Measurements from ENCODE around the gene RRP12.
"Not testable (repeated sequence)": the region's sequence is repeated elsewhere in the genome, so short reads cannot be mapped to it uniquely, and the experiment has no call there.

The RRP12 gene

DNA sequence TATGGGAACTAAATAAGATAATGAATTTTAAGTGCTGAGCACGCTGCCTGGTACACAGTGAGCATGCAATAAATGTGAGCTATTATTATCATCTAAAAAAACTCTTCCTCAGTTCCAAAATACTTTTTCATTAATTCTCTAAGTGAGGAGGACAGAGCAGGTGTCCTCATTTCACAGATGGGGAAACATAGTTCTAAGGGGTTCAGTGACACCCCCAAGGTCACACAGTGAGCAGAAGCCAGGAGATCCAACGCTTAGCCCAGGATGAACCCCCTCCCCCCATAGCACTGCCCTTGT lies 6.8 kb upstream of the RRP12 start:
- no peak for DNase-seq

DNA sequence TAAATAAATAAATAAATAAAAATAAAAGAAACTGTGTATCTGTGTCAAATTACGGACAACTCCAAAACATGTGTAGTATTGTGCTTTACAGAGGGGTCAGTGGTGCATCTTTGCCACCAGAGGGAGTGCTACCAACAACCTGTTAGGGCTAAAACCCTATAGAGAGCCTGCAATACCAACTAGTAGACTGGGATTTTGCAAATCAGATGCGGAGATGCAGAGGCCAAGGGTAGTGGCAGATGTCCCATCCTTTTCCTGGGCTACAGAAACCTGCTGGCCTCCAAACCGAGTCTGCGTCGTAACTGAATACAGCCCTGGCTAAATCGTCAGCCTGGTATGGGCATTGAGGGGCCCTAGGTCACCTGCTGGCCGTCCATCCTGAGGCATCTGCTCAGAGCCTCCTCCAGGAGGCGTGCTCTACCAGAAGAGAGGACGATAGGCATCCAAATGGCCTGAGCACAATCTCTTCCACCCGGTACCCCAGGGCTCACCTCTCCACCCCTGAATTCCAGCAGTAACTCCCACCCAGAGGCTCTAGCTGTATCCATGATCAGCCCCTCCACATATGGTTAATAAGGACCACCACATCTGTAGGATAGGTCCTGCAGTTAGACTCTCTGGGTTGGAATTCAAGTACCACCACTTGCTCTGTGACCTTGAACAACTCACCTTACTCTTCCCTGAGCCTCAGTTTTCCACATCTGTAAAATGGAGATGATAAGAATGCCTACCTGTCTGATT lies 6.2 kb upstream of the RRP12 start:
- DNase-seq: peak; percentile 68

DNA sequence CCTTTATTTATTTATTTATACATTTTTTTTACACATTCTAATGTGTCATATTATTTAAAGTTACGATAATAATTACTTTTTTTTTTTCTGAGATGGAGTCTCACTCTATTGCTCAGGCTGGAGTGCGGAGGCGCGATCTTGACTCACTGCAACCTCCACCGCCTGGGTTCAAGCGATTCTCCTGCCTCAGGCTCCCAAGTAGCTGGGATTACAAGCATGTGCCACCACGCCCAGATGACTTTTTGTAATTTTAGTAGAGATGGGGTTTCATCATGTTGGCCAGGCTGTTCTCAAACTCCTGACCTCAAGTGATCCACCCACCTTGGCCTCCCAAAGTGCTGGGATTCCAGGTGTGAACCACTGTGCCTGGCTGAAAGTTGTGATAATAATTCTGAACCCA lies 5.3 kb upstream of the RRP12 start:
- not testable (repeated sequence) for DNase-seq

DNA sequence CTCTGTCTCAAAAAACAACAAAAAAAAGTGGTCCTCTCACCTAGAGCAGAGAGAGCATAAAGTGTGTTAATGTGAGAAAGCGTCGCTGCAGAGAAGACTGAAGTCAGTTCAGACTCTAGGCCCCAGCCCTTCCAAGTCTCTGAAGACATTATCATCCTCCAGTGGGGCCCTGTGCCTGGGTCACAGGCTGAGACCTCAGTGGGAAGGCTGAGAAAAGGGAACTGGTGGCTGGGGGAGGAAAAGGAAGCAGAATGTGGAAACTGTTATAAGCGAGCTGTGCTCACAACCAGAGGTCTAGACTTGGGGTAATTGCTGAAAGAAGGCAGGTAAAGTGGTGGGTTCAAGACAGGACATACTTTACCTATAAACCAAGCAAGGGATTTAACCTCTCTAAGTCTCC lies 4.9 kb upstream of the RRP12 start:
- DNase-seq: no peak

DNA sequence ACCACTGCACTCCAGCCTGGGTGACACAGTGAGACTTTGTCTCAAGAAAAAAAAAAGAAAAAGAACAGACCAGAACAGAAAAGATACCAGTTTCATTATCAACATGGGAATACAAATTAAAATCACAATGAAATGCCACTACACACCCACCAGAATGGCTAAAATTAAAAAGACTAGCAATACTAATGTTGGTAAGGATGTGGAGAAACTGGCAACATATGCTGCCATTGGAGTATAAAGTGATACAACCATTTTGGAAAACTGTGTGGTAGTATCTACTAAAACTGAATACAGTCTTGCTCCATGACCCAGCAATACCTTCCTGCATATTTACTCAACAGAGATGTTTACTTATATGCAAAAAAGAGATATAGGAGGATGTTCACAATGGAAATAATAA lies 2.9 kb upstream of the RRP12 start:
- no peak for DNase-seq

DNA sequence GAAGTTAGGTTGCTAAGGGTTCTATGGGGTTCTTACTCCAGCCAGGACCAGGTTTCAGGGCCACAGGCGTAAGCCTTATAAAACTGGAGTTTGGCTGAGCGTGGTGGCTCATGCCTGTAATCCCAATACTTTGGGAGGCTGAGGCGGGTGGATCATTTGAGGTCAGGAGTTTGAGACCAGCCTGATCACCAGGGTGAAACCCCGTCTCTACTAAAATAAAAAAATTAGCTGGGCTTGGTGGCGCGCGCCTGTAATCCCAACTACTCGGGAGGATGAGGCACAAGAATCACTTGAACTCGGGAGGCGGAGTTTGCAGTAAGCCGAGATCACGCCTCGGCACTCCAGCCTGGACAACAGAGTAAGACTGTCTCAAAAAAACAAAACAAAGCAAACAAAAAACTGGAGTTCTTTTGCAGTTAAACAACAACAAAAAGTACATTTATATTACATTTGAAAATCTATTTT lies 347 bp upstream of the RRP12 start:
- DNase-seq: no peak

DNA sequence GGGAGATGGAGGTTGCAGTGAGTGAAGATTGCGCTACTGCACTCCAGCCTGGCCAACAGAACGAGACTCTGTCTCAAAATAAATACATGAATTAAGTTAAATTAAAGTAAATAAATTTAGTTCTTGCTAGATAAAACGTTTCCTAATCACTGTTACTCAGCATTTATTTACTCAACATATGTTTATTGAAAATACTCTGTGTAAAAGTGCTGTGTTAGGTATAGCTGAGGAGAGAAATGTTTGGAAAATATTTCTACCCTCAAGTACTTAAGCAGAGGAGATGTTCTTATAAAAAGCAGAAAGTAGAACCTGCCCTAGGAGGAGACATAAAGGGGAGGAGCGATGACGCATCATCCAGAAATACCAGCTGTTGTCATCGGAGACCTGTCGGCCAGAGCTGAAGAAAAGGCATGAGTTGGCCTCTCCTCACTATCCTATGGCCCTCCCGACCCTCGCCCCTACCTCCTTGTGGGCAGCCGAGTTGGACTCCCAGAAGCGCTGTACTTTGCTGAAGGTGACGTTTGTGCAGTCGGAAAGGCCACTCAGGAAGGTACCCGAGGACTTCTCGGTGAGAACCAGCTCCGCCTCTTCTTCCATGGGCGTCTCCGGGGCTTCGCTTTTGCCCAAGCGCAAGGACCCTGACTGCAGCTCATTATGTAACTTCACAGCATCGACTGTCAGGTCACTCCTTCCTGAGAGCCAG lies 1.1 kb downstream of the RRP12 start:
- peak; percentile 43 for DNase-seq

DNA sequence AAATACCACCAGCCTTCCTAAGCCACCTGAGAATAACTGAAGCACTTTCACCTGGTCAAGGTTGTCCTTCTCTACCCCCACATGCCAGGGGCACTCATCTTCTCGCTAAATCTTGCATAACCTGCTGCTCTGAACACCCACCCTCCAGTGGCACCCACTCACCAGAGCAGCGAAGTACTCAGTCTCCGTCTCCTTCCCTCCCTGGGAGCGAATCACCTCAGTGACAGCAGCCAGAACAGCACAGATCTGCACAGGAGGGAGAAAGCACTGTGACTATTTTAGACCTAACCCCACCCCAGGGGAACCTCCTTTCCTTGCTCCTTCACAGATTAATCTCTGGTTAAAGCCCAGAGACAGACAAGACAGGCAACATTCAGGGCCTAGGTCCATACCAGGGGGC lies 5.1 kb downstream of the RRP12 start:
- DNase-seq: no peak

DNA sequence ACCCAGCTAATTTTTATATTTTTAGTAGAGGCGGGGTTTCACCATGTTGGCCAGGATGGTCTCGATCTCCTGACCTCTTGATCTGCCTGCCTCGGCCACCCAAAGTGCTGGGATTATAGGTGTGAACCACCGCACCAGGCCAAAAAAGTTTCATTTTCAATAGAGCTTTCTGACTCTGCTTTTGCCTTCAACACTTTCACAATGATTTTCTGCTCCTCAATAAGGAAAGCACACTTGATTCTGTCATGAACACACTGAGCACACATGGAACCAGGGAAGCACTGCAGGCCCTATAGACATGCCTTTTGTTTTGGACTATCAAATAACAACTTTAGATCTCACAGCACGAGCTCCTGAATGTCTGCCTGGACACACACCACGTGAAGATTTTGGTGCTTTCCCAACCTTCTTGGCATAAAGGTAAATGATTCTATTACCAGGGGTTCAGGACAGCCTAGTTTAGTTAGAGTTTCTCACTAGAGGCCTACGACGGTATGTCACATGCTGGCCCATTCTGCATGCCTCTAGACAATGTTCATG lies 8.0 kb downstream of the RRP12 start:
- no peak for DNase-seq

DNA sequence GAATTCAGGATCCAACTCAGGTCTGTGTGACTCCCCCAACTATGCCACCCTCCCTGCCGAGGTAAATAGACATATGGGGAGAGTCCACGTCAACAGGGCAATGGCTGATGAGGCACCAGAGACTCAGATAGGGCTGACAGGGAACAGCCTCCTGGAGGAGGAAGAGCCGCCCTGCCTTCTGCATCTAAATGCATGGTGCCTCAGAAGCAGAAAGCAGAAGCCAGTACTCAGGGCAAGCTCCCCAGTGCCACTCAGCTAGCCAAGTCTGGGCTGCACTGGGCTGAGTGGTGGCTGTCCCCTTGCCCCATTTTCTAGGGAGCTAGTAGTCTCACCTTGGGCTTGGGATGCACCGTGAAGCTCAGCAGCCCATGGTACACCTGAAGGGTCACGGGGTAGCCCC lies 11.0 kb downstream of the RRP12 start:
- DNase-seq: no peak

DNA sequence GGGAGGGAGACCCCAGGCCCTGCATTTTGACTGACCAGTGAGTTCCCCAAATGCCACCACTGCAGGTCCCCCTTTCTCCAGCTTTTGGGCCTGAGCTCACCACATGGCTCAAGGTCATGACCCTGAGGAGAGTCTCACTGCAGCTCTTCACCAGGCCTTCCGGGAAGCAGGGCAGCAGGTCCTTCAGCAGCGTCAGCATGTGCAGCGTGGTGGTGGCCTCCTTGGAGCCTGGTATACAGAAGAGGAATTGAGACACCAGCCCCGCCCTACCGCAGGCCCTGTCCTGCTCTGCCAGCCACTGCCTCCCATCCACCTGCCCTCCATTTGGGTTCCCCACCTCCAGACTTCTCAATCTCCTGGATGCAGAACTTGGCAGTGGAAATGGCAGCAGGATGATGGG lies 13.0 kb downstream of the RRP12 start:
- DNase-seq: no peak

DNA sequence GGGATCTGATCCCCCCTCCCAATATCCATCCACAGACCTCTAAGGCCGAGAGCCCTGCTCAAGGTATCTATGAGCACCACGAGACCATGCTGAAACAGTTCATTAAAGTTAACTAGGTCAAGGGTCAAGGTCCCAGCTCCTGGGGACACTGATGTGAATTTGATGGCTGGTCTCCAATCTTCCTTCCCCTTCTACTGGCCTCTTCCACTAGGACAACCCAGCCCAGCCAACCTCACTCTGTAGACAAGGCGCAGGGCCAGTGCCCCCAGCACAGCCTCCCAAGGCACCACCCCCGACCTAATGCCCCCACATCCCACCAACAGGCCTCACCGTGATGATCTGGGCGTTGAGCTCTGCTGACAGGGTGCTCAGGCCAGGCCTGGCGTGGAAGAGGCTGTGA lies 15.6 kb downstream of the RRP12 start:
- no peak for DNase-seq

DNA sequence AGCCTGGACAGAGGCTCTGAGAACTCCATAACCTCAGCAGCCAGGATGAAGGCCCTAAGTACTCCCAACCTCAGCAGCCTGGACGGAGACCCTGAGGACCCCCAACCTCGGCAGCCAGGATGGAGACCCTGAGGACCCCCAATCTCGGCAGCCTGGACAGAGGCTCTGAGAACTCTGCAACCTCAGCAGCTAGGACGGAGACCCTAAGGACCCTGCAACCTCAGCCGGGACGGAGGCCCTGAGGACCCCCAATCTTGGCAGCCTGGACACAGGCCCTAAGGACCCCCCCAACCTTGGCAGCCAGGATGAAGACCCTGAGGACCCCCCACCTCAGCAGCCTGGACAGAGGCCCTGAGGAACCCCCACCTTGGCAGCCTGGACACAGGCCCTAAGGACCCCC lies 16.5 kb downstream of the RRP12 start:
- DNase-seq: no peak

DNA sequence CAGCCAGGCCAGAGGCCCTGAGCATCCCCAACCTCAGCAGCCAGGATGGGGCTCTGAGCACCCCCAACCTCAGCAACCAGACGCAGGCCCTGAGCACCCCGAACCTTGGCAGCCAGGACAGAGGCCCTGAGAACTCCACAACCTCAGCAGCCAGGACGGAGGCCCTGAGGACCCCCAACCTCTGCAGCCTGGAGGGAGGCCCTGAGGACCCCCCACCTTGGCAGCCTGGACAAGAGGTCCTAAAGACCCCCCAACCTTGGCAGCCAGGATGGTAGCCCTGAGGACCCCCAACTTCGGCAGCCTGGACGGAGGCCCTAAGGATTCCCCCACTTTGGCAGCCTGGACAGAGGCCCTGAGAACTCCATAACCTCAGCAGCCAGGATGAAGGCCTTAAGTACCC lies 17.0 kb downstream of the RRP12 start:
- DNase-seq: no peak

DNA sequence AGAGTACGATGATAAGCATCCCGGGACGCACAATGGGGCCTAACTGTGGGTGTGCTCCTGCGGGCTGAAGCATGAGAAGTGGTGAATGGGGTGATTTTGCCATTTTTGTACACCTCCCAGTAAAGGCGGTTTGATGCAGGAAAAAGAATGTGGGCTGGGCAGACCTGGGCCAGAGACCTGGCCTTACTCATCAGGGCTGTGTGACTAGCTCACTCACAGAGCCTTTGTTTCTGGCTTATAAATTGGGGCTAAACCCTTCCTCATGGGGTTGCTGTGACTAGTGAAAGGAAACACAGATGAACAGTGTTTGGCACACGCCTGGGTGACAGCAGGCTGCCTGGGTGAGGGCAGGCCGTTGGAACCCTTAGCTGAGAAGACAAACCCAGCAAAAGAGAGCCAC lies 18.0 kb downstream of the RRP12 start:
- no peak for DNase-seq

DNA sequence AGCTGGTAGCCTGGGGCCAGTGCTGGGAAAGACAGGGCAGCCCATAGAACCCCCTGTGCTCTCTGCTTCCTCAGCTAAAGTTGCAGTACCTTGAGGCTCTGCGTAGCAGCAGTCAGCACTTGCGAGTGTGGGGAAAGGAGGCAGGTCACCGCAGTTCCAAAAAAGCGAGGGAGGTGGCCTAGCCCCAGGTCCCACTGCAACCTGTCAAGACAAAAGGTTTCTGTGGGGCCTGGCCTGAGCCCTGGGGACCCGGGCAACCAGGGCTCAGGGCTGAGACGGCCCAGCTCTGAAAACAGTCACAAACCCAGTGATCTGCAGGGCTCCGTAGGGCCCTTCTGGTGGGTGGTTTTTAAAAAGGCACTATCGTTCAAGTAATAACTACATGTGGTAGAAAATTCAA lies 19.5 kb downstream of the RRP12 start:
- DNase-seq: no peak

DNA sequence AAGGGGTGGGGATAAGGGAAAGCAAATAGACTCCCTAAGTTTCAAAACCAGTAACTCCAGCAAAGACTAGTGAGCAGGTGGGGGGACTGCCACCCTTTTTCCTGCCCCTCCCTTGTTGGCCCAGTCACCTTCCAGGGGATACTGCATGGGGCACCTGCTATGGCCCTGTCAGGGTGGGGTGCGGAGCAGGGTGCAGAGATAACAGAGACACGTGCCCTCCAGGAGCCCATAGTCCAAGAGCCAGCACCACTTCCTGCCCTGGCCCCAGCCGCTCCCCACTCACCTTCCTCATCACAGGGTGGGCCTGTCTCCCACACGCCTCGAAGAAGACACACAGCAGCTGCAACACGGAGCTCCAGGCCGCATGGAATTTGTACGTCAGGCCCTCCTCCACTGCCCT lies 20.6 kb downstream of the RRP12 start:
- no peak for DNase-seq

DNA sequence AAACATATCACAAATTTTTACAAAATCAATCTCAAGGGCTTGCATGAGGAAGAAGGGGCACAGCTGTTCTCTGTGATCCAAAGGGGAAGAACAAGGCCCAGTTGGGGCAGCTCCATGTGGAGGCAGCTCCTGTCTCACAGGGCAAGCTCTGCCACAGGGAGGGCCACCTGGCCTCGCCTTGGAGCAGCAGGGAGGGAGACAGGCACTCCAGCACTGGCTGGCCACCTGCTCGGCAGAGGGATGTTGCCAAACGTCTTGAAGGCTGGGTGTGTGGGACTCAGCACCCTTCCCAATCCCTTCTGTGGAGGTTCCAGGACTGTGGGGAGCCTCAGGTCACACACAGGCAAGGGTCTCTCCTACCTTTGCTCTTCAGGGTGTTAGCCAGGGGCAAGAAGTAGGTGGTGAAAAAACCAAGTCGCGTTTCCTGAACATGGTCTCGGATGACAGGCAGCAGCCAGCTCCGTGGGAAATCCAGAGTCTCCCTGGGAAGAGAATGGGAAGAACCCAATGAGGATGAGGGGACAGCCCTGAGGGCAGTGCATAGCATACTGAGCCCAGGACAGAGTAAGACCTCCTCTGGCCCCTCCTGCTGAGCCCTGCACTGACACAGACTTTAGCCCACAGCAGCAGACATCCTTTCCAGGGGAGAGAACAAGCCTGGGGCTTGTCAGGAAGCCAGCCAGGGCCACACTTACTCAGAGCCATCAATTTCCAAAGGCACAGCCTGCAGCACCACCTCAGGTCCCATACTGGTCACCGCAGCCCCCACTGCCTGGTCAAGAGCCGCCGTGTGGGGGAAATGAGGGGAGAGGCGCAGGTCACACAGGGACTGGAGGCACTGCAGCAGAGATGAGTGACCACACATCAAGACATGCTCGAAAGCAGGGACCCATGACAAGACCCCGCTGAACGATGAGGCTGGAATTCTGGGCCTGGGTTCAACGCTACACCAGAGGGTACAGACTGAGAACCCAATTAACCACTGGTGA lies 21.9 kb downstream of the RRP12 start:
- no peak for DNase-seq

DNA sequence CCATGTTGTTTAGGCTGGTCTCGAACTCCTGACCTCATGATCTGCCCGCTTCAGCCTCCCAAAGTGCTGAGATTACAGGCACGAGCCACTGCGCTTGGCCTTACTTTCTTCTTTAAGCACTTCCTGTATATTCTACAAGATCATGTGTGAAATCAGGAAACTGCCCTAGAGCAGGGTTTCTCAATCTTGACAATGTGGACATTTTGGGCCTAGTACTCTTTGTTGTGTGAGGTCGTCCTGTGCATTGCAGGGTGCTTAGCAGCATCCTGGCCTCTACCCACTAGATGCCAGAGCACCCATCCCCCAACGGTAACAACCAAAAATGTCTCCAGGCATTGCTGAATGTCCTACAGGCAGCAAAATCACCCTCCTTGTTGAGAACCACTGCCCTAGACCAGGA lies 24.7 kb downstream of the RRP12 start:
- no peak for DNase-seq

DNA sequence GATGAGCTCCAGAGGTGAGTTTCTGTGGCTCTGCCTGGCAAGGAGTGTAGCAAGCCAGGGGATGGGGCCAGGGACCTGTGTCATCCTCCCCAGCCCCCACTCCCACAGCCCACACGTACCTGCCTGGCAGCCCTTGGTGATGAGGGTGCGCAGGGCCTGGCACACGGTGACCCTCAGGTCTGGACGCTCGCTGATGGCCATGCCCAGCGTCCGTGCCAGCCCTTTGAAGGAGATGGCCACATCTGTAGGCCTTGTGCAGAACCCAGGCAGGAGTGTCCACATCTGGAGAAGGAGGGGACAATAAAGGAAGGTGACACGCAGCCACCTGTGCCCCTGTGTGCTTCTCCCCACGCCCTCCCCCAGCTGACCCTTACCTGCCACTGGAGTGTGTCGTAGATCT lies 27.7 kb downstream of the RRP12 start:
- no peak for DNase-seq

DNA sequence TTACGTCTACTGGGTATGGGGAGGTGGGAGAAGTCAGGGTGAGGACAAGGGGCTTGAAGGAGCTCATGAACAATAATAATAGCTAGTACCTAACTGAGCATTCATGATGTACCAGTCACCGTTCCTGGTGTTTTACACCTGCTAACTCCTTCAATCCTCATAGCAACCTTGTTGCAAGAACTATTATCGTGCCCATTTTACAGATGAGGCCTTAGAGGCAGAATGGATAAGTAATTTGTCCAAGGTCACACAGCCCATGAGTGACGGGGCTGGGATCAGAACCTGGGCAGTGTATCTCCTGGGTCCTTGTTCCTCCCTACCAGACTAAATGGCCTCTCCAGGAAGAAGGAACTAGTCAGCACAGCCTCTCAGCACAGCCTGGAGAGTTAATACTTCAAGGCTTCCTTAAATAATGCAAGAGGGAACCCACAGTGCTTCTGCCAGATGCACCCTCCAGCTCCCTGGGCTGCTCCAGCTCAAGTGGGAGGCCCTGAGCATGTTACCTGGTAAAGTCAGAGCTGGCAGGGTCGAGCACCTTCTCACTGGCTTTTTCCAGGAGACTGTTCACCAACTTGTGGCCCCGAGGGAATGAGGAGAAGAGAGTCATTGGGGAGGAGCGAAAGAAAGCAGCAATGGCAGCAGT lies 28.8 kb downstream of the RRP12 start:
- no peak for DNase-seq

DNA sequence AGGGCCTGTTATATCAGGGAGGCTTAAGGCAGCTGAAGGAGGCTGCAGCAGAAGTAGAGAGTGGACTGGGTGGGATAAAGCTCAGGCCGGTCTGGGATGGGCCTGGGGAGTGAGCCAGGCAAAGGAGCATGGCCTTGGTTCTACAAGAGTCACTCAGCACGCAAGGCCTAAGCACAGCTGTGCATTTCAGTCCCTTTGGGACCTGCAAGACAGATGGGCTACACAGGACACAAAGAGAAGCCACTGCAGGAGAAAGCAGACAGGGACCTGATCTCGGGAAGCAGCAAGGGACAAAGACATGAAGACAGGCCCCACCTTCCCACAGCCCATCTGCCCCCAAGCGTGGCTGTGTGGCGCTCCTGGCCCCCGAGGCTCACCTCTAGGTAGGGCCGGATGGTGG lies 29.4 kb downstream of the RRP12 start:
- DNase-seq: no peak

Data from fibroblast of skin of abdomen (primary cell).